ENCODE data around the gene TRPM8.

The TRPM8 gene

DNA sequence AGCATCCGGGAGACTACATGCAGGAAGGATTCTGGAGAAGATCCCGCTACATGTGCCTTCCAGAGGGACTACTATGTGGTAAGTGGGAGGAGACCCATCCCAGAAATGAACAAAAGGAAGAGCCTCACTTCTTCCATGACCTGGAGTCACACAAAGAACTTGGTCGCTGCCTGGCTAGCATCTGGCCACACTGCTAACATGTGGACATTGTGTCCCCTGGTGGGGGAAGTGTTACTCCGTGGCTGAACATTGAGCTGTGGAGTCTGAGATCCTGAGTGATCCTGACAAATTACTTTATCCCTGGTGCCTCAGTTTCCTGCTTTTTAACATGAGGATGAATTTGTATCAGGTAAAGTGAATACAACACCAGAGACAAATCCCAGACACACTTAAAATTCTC is 141.7 kb downstream of the TRPM8 start:
- H3K27ac ChIP-seq (ENCODE audit: insufficient read depth in 1 of 2, low read depth in 1 of 2, low read length in 2 of 2, poor library complexity in 1 of 2, severe bottlenecking in 2 of 2): no peak overlapping the region
- 93% methylated on average over 3 of the region's 4 CpGs for WGBS (ENCODE audit: insufficient coverage)
- DNase-seq: no peak

DNA sequence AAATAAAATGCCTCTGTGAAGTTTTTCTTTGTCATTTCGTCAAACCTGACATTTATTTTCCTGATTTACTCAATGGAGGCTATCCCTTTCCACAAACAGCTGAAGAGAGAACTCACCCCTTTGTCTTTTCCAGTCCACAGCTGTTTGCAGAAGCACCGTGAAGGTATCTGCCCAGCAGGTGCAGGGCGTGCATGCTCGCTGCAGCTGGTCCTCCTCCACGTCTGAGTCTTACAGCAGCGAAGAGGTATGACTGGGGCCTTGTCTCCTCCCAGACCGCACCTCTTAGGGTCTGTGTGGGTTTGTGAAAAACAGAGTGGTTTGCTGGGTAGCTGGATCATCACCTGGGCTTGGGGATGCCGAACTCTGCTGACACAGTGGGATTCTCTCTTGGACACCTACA is 143.1 kb downstream of the TRPM8 start:
- no peak for DNase-seq
- no peaks in the 10 kb centered on the region for H3K9me3 ChIP-seq (ENCODE audit: control extremely low read depth in 1 of 5, control insufficient read depth in 4 of 5, insufficient read depth in 2 of 5, low read depth in 1 of 5, low read length in 4 of 5)
- CTCF ChIA-PET: no interaction called here
- H3K27me3 ChIP-seq (replicated peaks in 2 of 5; ENCODE audit: control insufficient read depth in 4 of 5, insufficient read depth in 5 of 5, low read length in 4 of 5): peaks cover 0 to 15% (median 4%) of the 10 kb centered on the region in 5 experiments
- POLR2A ChIA-PET: no interaction called here
- no peaks in the 10 kb centered on the region for H3K36me3 ChIP-seq (ENCODE audit: control insufficient read depth in 4 of 4, insufficient read depth in 4 of 4, low read length in 3 of 4)
- H3K4me1 ChIP-seq (ENCODE audit: control extremely low read depth in 1 of 4, control insufficient read depth in 4 of 4, insufficient read depth in 4 of 4, low read length in 3 of 4): no peaks in the 10 kb centered on the region
- 89% methylated on average over 4 of the region's 8 CpGs for WGBS (ENCODE audit: insufficient coverage)
- H3K4me3 ChIP-seq (ENCODE audit: control insufficient read depth in 1 of 7, extremely low read depth in 1 of 7, insufficient read depth in 4 of 7, low read depth in 2 of 7, low read length in 6 of 7): no peak overlapping the region
- H3K27ac ChIP-seq (ENCODE audit: insufficient read depth in 1 of 2, low read depth in 1 of 2, low read length in 2 of 2, poor library complexity in 1 of 2, severe bottlenecking in 2 of 2): no peak overlapping the region

More for the DNA sequence above, 141.7 kb downstream of the TRPM8 start:
- Histone ChIP-seq H3K4me1 (ENCODE audit: control extremely low read depth in 1 of 4, control insufficient read depth in 4 of 4, insufficient read depth in 4 of 4, low read length in 3 of 4) (no peaks in the 10 kb centered on the region), H3K36me3 (ENCODE audit: control insufficient read depth in 4 of 4, insufficient read depth in 4 of 4, low read length in 3 of 4) (no peaks in the 10 kb centered on the region), H3K9me3 (ENCODE audit: control extremely low read depth in 1 of 5, control insufficient read depth in 4 of 5, insufficient read depth in 2 of 5, low read depth in 1 of 5, low read length in 4 of 5) (no peaks in the 10 kb centered on the region), H3K4me3 (ENCODE audit: control insufficient read depth in 1 of 7, extremely low read depth in 1 of 7, insufficient read depth in 4 of 7, low read depth in 2 of 7, low read length in 6 of 7) (no peak overlapping the region), H3K27me3 (replicated peaks in 2 of 5; ENCODE audit: control insufficient read depth in 4 of 5, insufficient read depth in 5 of 5, low read length in 4 of 5) (peaks cover 0 to 21% (median 3%) of the 10 kb centered on the region in 5 experiments)
- ChIA-PET POLR2A (no interaction called here), CTCF (no interaction called here)

DNA sequence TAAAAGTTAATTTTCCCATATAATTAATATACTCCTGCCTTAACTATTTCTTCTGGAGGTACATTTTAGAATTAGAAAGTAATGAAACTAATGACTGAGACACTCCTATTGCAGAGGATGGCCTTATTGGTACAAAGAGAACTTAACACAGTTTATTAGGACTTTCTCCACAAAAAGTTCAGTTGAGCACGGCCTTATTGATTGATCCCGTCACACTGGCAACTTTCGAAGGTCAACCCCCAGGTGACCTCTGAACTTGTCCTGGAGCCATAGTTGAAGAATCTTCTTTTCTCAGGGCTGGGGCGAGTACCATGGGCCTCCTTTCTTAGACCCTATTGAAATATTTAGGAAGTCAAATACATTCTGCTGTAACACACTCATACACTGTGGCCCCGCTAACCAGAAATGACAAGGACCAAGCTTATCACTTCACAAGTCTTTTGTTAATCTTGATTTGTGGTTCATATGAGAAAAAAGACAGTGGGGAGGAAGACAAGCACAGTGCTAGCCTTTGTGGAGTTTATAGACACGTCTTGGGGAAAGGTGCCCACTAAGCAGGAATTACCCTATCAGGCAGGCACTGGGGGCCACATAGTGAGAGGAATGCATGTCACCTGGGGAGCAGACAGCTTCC is 144.6 kb downstream of the TRPM8 start:
- Histone ChIP-seq H3K36me3 (ENCODE audit: control insufficient read depth in 4 of 4, insufficient read depth in 4 of 4, low read length in 3 of 4) (no peaks in the 10 kb centered on the region), H3K27ac (ENCODE audit: insufficient read depth in 1 of 2, low read depth in 1 of 2, low read length in 2 of 2, poor library complexity in 1 of 2, severe bottlenecking in 2 of 2) (no peak overlapping the region), H3K9me3 (ENCODE audit: control extremely low read depth in 1 of 5, control insufficient read depth in 4 of 5, insufficient read depth in 2 of 5, low read depth in 1 of 5, low read length in 4 of 5) (no peaks in the 10 kb centered on the region), H3K4me1 (ENCODE audit: control extremely low read depth in 1 of 4, control insufficient read depth in 4 of 4, insufficient read depth in 4 of 4, low read length in 3 of 4) (no peaks in the 10 kb centered on the region), H3K4me3 (ENCODE audit: control insufficient read depth in 1 of 7, extremely low read depth in 1 of 7, insufficient read depth in 4 of 7, low read depth in 2 of 7, low read length in 6 of 7) (no peak overlapping the region), H3K27me3 (replicated peaks in 2 of 5; ENCODE audit: control insufficient read depth in 4 of 5, insufficient read depth in 5 of 5, low read length in 4 of 5) (peaks cover 0 to 15% (median 4%) of the 10 kb centered on the region in 5 experiments)
- ChIA-PET POLR2A (no interaction called here), CTCF (interaction anchor here (0.7 kb wide), 1 partner anchor 674 kb away, joined by 3 read pairs; no protein-coding TSS in a partner anchor)
- WGBS (ENCODE audit: insufficient coverage): 87% methylated on average over 5 of the region's 6 CpGs
- no peak for DNase-seq

DNA sequence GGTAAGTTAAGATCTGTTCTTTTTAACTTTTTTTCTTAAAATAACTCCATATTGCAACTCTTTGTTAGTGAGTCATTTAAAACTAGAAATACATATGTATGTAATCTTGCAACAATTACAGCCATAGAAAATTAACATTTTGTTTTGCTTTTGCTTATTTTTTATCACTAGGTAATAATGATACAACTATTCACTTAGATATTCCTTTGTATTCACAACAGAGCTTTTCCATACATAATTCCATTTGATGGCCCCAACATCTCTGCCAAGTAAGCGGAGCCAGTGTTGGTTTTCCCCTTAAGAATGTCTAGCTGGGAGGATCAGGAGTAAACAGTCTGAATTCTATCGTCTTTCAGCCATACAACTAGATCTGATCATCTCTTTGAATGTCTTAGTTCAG is 149.4 kb downstream of the TRPM8 start:
- no peak overlapping the region for H3K27ac ChIP-seq (ENCODE audit: insufficient read depth in 1 of 2, low read depth in 1 of 2, low read length in 2 of 2, poor library complexity in 1 of 2, severe bottlenecking in 2 of 2)
- H3K36me3 ChIP-seq (ENCODE audit: control insufficient read depth in 4 of 4, insufficient read depth in 4 of 4, low read length in 3 of 4): no peaks in the 10 kb centered on the region
- no peak for DNase-seq
- H3K27me3 ChIP-seq (replicated peaks in 2 of 5; ENCODE audit: control insufficient read depth in 4 of 5, insufficient read depth in 5 of 5, low read length in 4 of 5): peaks cover 0 to 4% (median 0%) of the 10 kb centered on the region in 5 experiments
- no peaks in the 10 kb centered on the region for H3K4me1 ChIP-seq (ENCODE audit: control extremely low read depth in 1 of 4, control insufficient read depth in 4 of 4, insufficient read depth in 4 of 4, low read length in 3 of 4)
- no peak overlapping the region for H3K4me3 ChIP-seq (ENCODE audit: control insufficient read depth in 1 of 7, extremely low read depth in 1 of 7, insufficient read depth in 4 of 7, low read depth in 2 of 7, low read length in 6 of 7)
- peaks cover 0 to 5% (median 0%) of the 10 kb centered on the region in 5 experiments for H3K9me3 ChIP-seq (ENCODE audit: control extremely low read depth in 1 of 5, control insufficient read depth in 4 of 5, insufficient read depth in 2 of 5, low read depth in 1 of 5, low read length in 4 of 5)
- ChIA-PET POLR2A (no interaction called here), CTCF (no interaction called here)
- no CpG with 5 or more reads among the region's 2 CpGs for WGBS (ENCODE audit: insufficient coverage)

Measured in common myeloid progenitor, CD34-positive (primary cell).